ENCODE measurements around the gene DNAJC3. TPM values are rescaled to one million over a fixed set of nuclear protein-coding genes. Genes with fewer than 3 reads are reported as not detected.
"Not testable (repeated sequence)": the region's sequence is repeated elsewhere in the genome, so short reads cannot be mapped to it uniquely, and the experiment has no call there.

The DNAJC3 gene
- total RNA-seq, 1 donor from 2014 or later: 23.5 TPM

- Histone ChIP-seq H3K4me3 (ENCODE audit: low read length in 3 of 3) (no peak overlapping the region), H3K27ac (ENCODE audit: low read depth, low read length) (no peak overlapping the region), H3K4me1 (ENCODE audit: control insufficient read depth in 3 of 3, insufficient read depth in 3 of 3, low read length in 3 of 3) (no peaks in the 10 kb centered on the region), H3K27me3 (ENCODE audit: control insufficient read depth in 3 of 3, insufficient read depth in 3 of 3, low read length in 3 of 3) (no peaks in the 10 kb centered on the region), H3K9ac (ENCODE audit: low read depth in 1 of 3, low read length in 3 of 3) (no peak overlapping the region), H3K36me3 (ENCODE audit: control insufficient read depth in 3 of 3, insufficient read depth in 3 of 3, low read length in 3 of 3) (peaks cover 0 to 2% (median 0%) of the 10 kb centered on the region in 3 donors), H3K9me3 (ENCODE audit: control insufficient read depth in 3 of 3, low read length in 3 of 3) (peaks cover 0 to under 1% (median under 1%) of the 10 kb centered on the region in 3 donors)
These were observed 52.0 kb downstream of the DNAJC3 start for GRCh38 chr13:95728957-95729356.

- Histone ChIP-seq H3K9me3 (ENCODE audit: control insufficient read depth in 3 of 3, low read length in 3 of 3) (peaks cover 0 to 5% (median 3%) of the 10 kb centered on the region in 3 donors), H3K27me3 (ENCODE audit: control insufficient read depth in 3 of 3, insufficient read depth in 3 of 3, low read length in 3 of 3) (no peaks in the 10 kb centered on the region), H3K4me1 (ENCODE audit: control insufficient read depth in 3 of 3, insufficient read depth in 3 of 3, low read length in 3 of 3) (no peaks in the 10 kb centered on the region), H3K27ac (ENCODE audit: low read depth, low read length) (no peak overlapping the region), H3K4me3 (ENCODE audit: low read length in 3 of 3) (no peak overlapping the region), H3K36me3 (ENCODE audit: control insufficient read depth in 3 of 3, insufficient read depth in 3 of 3, low read length in 3 of 3) (no peaks in the 10 kb centered on the region), H3K9ac (ENCODE audit: low read depth in 1 of 3, low read length in 3 of 3) (no peak overlapping the region)
These were observed 57.2 kb downstream of the DNAJC3 start for GRCh38 chr13:95734124-95734523.

- H3K9me3 ChIP-seq (ENCODE audit: control insufficient read depth in 3 of 3, low read length in 3 of 3); H3K27me3 ChIP-seq (ENCODE audit: control insufficient read depth in 3 of 3, insufficient read depth in 3 of 3, low read length in 3 of 3); H3K9ac ChIP-seq (ENCODE audit: low read depth in 1 of 3, low read length in 3 of 3); H3K4me3 ChIP-seq (ENCODE audit: low read length in 3 of 3); H3K27ac ChIP-seq (ENCODE audit: low read depth, low read length); H3K36me3 ChIP-seq (ENCODE audit: control insufficient read depth in 3 of 3, insufficient read depth in 3 of 3, low read length in 3 of 3): not testable (repeated sequence)
- peaks cover 0 to 12% (median 2%) of the 10 kb centered on the region in 3 donors for H3K4me1 ChIP-seq (ENCODE audit: control insufficient read depth in 3 of 3, insufficient read depth in 3 of 3, low read length in 3 of 3)
These were observed 63.4 kb downstream of the DNAJC3 start for GRCh38 chr13:95740071-95740978.

- H3K9me3 ChIP-seq (ENCODE audit: control insufficient read depth in 3 of 3, low read length in 3 of 3): no peaks in the 10 kb centered on the region
- no peak overlapping the region for H3K4me3 ChIP-seq (ENCODE audit: low read length in 3 of 3)
- H3K36me3 ChIP-seq (ENCODE audit: control insufficient read depth in 3 of 3, insufficient read depth in 3 of 3, low read length in 3 of 3): no peaks in the 10 kb centered on the region
- H3K9ac ChIP-seq (ENCODE audit: low read depth in 1 of 3, low read length in 3 of 3): no peak overlapping the region
- H3K27me3 ChIP-seq (ENCODE audit: control insufficient read depth in 3 of 3, insufficient read depth in 3 of 3, low read length in 3 of 3): no peaks in the 10 kb centered on the region
- no peak overlapping the region for H3K27ac ChIP-seq (ENCODE audit: low read depth, low read length)
- H3K4me1 ChIP-seq (ENCODE audit: control insufficient read depth in 3 of 3, insufficient read depth in 3 of 3, low read length in 3 of 3): peaks cover under 1 to 12% (median 2%) of the 10 kb centered on the region in 3 donors
These were observed 64.0 kb downstream of the DNAJC3 start for GRCh38 chr13:95740979-95741320.

- Histone ChIP-seq H3K9me3 (ENCODE audit: control insufficient read depth in 3 of 3, low read length in 3 of 3) (no peaks in the 10 kb centered on the region), H3K4me3 (ENCODE audit: low read length in 3 of 3) (no peak overlapping the region), H3K9ac (ENCODE audit: low read depth in 1 of 3, low read length in 3 of 3) (no peak overlapping the region), H3K27ac (ENCODE audit: low read depth, low read length) (no peak overlapping the region), H3K4me1 (ENCODE audit: control insufficient read depth in 3 of 3, insufficient read depth in 3 of 3, low read length in 3 of 3) (peaks cover 2 to 12% (median 2%) of the 10 kb centered on the region in 3 donors), H3K27me3 (ENCODE audit: control insufficient read depth in 3 of 3, insufficient read depth in 3 of 3, low read length in 3 of 3) (no peaks in the 10 kb centered on the region), H3K36me3 (ENCODE audit: control insufficient read depth in 3 of 3, insufficient read depth in 3 of 3, low read length in 3 of 3) (no peaks in the 10 kb centered on the region)
These were observed 64.9 kb downstream of the DNAJC3 start for GRCh38 chr13:95741584-95742563.

- Histone ChIP-seq H3K9me3 (ENCODE audit: control insufficient read depth in 3 of 3, low read length in 3 of 3) (no peaks in the 10 kb centered on the region), H3K36me3 (ENCODE audit: control insufficient read depth in 3 of 3, insufficient read depth in 3 of 3, low read length in 3 of 3) (no peaks in the 10 kb centered on the region), H3K27me3 (ENCODE audit: control insufficient read depth in 3 of 3, insufficient read depth in 3 of 3, low read length in 3 of 3) (no peaks in the 10 kb centered on the region), H3K4me1 (ENCODE audit: control insufficient read depth in 3 of 3, insufficient read depth in 3 of 3, low read length in 3 of 3) (peaks cover 2 to 12% (median 2%) of the 10 kb centered on the region in 3 donors), H3K9ac (ENCODE audit: low read depth in 1 of 3, low read length in 3 of 3) (no peak overlapping the region), H3K4me3 (ENCODE audit: low read length in 3 of 3) (no peak overlapping the region), H3K27ac (ENCODE audit: low read depth, low read length) (no peak overlapping the region)
These were observed 66.3 kb downstream of the DNAJC3 start for GRCh38 chr13:95743192-95743591.

GRCh38 chr13:95745289-95745688 lies 68.3 kb downstream of the DNAJC3 start:
- H3K4me3 ChIP-seq (ENCODE audit: low read length in 3 of 3): no peak overlapping the region
- no peak overlapping the region for H3K27ac ChIP-seq (ENCODE audit: low read depth, low read length)
- no peaks in the 10 kb centered on the region for H3K36me3 ChIP-seq (ENCODE audit: control insufficient read depth in 3 of 3, insufficient read depth in 3 of 3, low read length in 3 of 3)
- H3K9ac ChIP-seq (ENCODE audit: low read depth in 1 of 3, low read length in 3 of 3): no peak overlapping the region
- H3K4me1 ChIP-seq (ENCODE audit: control insufficient read depth in 3 of 3, insufficient read depth in 3 of 3, low read length in 3 of 3): peaks cover 2 to 17% (median 2%) of the 10 kb centered on the region in 3 donors
- H3K9me3 ChIP-seq (ENCODE audit: control insufficient read depth in 3 of 3, low read length in 3 of 3): no peaks in the 10 kb centered on the region
- no peaks in the 10 kb centered on the region for H3K27me3 ChIP-seq (ENCODE audit: control insufficient read depth in 3 of 3, insufficient read depth in 3 of 3, low read length in 3 of 3)

GRCh38 chr13:95745752-95746151 lies 68.8 kb downstream of the DNAJC3 start:
- H3K36me3 ChIP-seq (ENCODE audit: control insufficient read depth in 3 of 3, insufficient read depth in 3 of 3, low read length in 3 of 3): no peaks in the 10 kb centered on the region
- H3K27ac ChIP-seq (ENCODE audit: low read depth, low read length): no peak overlapping the region
- no peak overlapping the region for H3K4me3 ChIP-seq (ENCODE audit: low read length in 3 of 3)
- peaks cover 2 to 17% (median 2%) of the 10 kb centered on the region in 3 donors for H3K4me1 ChIP-seq (ENCODE audit: control insufficient read depth in 3 of 3, insufficient read depth in 3 of 3, low read length in 3 of 3)
- H3K9ac ChIP-seq (ENCODE audit: low read depth in 1 of 3, low read length in 3 of 3): no peak overlapping the region
- H3K9me3 ChIP-seq (ENCODE audit: control insufficient read depth in 3 of 3, low read length in 3 of 3): no peaks in the 10 kb centered on the region
- no peaks in the 10 kb centered on the region for H3K27me3 ChIP-seq (ENCODE audit: control insufficient read depth in 3 of 3, insufficient read depth in 3 of 3, low read length in 3 of 3)

GRCh38 chr13:95749545-95749944 lies 72.6 kb downstream of the DNAJC3 start:
- no peak overlapping the region for H3K4me3 ChIP-seq (ENCODE audit: low read length in 3 of 3)
- no peaks in the 10 kb centered on the region for H3K36me3 ChIP-seq (ENCODE audit: control insufficient read depth in 3 of 3, insufficient read depth in 3 of 3, low read length in 3 of 3)
- peaks cover 6 to 19% (median 15%) of the 10 kb centered on the region in 3 donors for H3K4me1 ChIP-seq (ENCODE audit: control insufficient read depth in 3 of 3, insufficient read depth in 3 of 3, low read length in 3 of 3)
- no peak overlapping the region for H3K27ac ChIP-seq (ENCODE audit: low read depth, low read length)
- H3K9me3 ChIP-seq (ENCODE audit: control insufficient read depth in 3 of 3, low read length in 3 of 3): no peaks in the 10 kb centered on the region
- H3K27me3 ChIP-seq (ENCODE audit: control insufficient read depth in 3 of 3, insufficient read depth in 3 of 3, low read length in 3 of 3): no peaks in the 10 kb centered on the region
- no peak overlapping the region for H3K9ac ChIP-seq (ENCODE audit: low read depth in 1 of 3, low read length in 3 of 3)
